ENCODE results near the gene JUN. TPM values are rescaled to one million over a fixed set of nuclear protein-coding genes. Genes with fewer than 3 reads are reported as not detected.
A peak's percentile ranks its signal among the peaks of the same experiment; 100 is the strongest.

Gene JUN
- 73.6 and 95.1 TPM in 2 replicates for total RNA-seq (2014; rRNA removed)
- Bru-seq, nascent RNA: percentile 98 among the genes with signal in this experiment
- BruChase-seq, experiment 1, labeled RNA remaining after a 6-hour chase: percentile 88 among the genes with signal in this experiment
- BruChase-seq, experiment 2, labeled RNA remaining after a 2-hour chase: percentile 96 among the genes with signal in this experiment
- long read RNA-seq, transcript JUN-201 (1 exons, 3,540 nt): major isoform, 62 of 64 reads
- long read RNA-seq, partial matches to known transcripts: 0 of 64 reads
- long read RNA-seq, other reads (novel, unspliced or antisense): 2 of 64 reads

GRCh38 chr1:58783993-58784757 is at the start of gene JUN:
Gene JUN (minus strand): TSS chr1:58784047. CDS start chr1:58783070, 977 bp downstream.
- intact Hi-C loops (cut with micrococcal nuclease): loop anchor here (1.0 to 10.0 kb wide), 8 partner anchors 64 to 811 kb away; no protein-coding TSS in a partner anchor
- peak; percentile 71 for ATAC-seq
- Histone ChIP-seq H3K79me2 (ENCODE audit: low read length) (peaks cover 42% of the 10 kb centered on the region), H3K4me1 (ENCODE audit: insufficient read depth, low read length) (peaks cover 27% of the 10 kb centered on the region), H3K27me3 (ENCODE audit: low read length) (no peaks in the 10 kb centered on the region), H3K4me2 (ENCODE audit: low read length) (peak within 1 kb of the TSS; percentile 98), H2AFZ (ENCODE audit: low read length) (peak within 1 kb of the TSS; percentile 87), H3F3A (ENCODE audit: low read length, unreplicated experiment) (no peaks in the 10 kb centered on the region), H3K9ac (ENCODE audit: low read length) (peak within 1 kb of the TSS; percentile 90), H3K36me3 (ENCODE audit: low read depth, low read length) (peaks cover 7% of the 10 kb centered on the region), H3K9me3 (ENCODE audit: low read length) (no peaks in the 10 kb centered on the region), H3K4me3 (ENCODE audit: low read length) (peak within 1 kb of the TSS; percentile 76), H4K20me1 (ENCODE audit: low read length) (peaks cover 38% of the 10 kb centered on the region), H3K27ac (ENCODE audit: low read length) (peak within 1 kb of the TSS; percentile 84), H3K9me2 (replicated peaks; ENCODE audit: low read length) (no peaks in the 10 kb centered on the region)
- ChIA-PET CTCF (interaction anchor here (0.7 kb wide), 1 partner anchor 119 kb away, joined by 7 read pairs; no protein-coding TSS in a partner anchor), POLR2A (ENCODE audit: unreplicated experiment) (interaction anchor here (0.5 to 1.1 kb wide), 7 partner anchors 30 to 720 kb away, joined by 3 to 10 read pairs (median 5); no protein-coding TSS in a partner anchor)
- no TSS peak for BruUV-seq (replicated peaks)
- TF ChIP-seq CTCF (conservative IDR thresholded peaks at IDR 0.05; ENCODE audit: low read depth, low read length) (no peak), EZH2phosphoT487 (IDR thresholded peaks at IDR 0.05; ENCODE audit: borderline replicate concordance, low read length) (no peak), EZH2 (IDR thresholded peaks at IDR 0.05; ENCODE audit: low read length, unreplicated experiment) (no peak)
- DNase-seq: peak; percentile 99

- intact Hi-C loops (cut with micrococcal nuclease): no loop called here
- Histone ChIP-seq H3K27ac (ENCODE audit: low read length) (no peak overlapping the region), H4K20me1 (ENCODE audit: low read length) (no peaks in the 10 kb centered on the region), H3K9me2 (replicated peaks; ENCODE audit: low read length) (no peaks in the 10 kb centered on the region), H3K27me3 (ENCODE audit: low read length) (no peaks in the 10 kb centered on the region), H3F3A (ENCODE audit: low read length, unreplicated experiment) (no peaks in the 10 kb centered on the region), H3K9ac (ENCODE audit: low read length) (no peak overlapping the region), H3K4me1 (ENCODE audit: insufficient read depth, low read length) (0 out of 2 replicates have a peak, but pooled peaks cover 4% of the 10 kb centered on the region), H3K79me2 (ENCODE audit: low read length) (no peaks in the 10 kb centered on the region), H3K4me2 (ENCODE audit: low read length) (no peak overlapping the region), H3K9me3 (ENCODE audit: low read length) (no peaks in the 10 kb centered on the region), H3K36me3 (ENCODE audit: low read depth, low read length) (no peaks in the 10 kb centered on the region), H3K4me3 (ENCODE audit: low read length) (no peak overlapping the region), H2AFZ (ENCODE audit: low read length) (no peak overlapping the region)
- POLR2A ChIA-PET (ENCODE audit: unreplicated experiment): no interaction called here
- ATAC-seq (no peak), DNase-seq (no peak)
- TF ChIP-seq EZH2 (IDR thresholded peaks at IDR 0.05; ENCODE audit: low read length, unreplicated experiment) (no peak), EZH2phosphoT487 (IDR thresholded peaks at IDR 0.05; ENCODE audit: borderline replicate concordance, low read length) (no peak), CTCF (conservative IDR thresholded peaks at IDR 0.05; ENCODE audit: low read depth, low read length) (no peak)
- no TSS peak for BruUV-seq (replicated peaks)
- CTCF ChIA-PET: no interaction called here
Measured at GRCh38 chr1:58833166-58833565, 49.3 kb upstream of the JUN start.

Data from PC-3 (cell line).